HG03139 (cell line): ENCODE data around the gene PRKN.

ENCODE experiments used
- ATAC-seq: cut with Tn5 transposase; IDR thresholded peaks from one replicate; pipeline ENCODE4 v1.9.1; 2021; ENCODE audit not compliant: unreplicated experiment

PRKN gene

DNA sequence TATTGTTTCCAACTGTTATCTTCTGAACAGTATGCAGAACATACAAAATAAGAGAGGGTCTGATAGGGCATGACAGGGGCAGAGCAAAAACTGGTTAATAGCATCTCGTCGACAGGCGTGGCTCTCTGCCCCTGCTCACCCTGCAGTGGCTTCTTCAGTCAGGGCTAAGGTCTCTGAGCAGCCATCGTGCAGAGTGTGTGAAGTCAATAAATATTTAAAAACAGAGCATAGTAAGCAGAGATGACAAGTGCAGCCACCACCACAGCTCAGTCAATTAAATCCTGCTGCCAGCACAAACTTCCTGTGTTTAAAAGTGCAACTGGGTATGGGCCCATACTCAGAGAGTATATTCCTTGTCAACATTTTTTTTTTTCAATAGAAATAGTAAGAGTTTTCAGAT is 1080.3 kb downstream of the PRKN start:
- no peak for ATAC-seq

DNA sequence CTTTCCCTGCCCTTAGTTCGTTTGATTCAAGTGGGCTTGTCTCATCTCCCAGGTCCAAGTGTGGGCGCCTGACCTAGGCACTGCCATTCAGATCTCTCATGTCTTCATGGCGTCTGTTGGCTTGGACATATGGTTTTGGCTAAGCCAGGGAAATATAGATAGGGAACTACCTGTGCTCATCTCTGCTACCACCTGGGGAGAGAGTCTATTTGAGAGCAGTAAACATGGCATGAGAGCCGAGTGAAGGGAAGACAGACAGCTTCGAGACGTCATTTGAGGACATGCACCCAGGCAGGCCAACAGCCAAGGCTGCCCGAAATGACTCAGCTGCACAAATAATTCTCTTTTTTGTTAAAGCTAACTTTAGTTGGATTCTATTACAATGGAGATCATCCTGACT is 1083.0 kb downstream of the PRKN start:
- ATAC-seq: no peak

DNA sequence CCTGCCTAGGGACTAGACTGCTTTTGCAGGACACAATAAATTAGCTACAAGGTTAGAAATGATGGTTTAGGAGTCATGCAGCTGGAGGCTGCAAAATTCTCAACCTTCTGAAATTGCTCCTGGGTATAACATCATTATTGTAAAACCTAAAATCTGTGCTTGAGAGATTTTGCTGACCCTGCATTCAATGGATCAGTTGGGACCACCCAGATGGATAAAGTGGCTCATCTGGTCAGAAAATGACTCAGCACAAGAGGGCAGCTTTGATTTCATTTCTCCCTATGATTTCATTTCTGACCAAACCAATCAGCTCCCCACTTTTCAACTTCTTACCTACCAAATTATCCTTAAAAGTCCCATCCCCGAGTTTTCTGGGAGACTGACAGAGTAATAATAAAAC is 1086.4 kb downstream of the PRKN start:
- no peak for ATAC-seq

DNA sequence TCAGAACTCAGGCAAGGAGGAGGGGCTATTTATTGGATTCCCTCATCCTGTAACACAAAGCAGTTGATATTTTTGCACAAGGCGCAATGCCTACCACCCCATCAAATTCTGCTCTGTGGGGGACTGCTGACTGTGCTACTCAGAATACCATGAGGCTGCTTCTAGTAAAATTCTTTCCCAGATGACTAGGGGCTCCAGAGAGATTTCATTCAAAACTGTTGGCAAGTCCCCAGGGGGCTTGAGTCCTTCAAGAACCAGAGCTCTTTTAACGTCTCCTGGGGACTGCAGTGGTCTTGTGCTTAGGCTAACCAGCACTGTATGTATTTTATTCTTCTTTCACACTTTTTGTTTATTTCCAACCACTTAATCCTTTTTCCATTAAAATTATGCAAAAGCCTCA is 1087.8 kb downstream of the PRKN start:
- no peak for ATAC-seq

DNA sequence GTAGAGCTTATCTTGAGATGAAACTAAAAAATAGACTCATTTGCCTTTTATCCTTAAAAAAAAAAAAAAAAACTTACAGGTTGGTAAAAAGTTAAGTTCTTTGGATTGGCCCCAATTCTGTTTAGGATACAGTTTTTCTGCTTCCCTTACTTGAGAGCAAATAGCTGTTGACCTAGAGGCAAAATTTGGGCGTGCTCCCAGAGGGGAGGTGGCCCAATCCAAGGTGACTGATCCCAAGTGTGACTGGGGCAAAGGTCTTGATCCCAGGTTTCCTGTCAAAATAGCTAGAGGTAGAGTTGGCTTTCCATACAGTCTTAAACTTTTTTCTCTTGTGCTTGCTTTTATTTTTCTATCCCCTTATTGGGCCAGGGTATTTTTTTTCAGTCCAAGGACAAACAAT is 1089.9 kb downstream of the PRKN start:
- no peak for ATAC-seq

DNA sequence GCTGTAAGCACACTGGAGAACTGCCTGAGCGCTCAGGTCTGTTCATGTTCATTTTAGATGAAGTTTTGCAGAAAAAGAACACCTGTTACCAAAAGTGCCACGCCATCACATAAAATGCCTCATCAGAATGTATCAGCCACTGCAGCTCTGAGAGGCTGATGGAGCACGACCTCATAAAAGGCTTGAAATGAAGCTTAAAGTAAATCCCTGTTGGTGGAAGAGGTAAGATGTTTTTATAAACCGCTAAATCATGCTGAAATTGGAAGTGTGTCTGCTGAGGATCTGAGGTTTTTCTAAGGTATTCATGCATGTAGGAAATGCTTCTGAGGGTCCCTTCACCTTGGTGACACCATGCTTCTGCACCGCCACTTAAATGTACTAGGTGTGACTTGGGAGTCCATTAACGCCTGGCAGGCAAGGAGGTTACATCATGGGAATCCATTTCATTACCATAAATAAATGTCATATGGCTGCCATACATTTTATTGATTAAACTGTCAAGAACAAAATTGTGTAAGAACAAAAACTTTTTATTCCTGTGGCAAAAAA is 1090.6 kb downstream of the PRKN start:
- ATAC-seq: no peak

DNA sequence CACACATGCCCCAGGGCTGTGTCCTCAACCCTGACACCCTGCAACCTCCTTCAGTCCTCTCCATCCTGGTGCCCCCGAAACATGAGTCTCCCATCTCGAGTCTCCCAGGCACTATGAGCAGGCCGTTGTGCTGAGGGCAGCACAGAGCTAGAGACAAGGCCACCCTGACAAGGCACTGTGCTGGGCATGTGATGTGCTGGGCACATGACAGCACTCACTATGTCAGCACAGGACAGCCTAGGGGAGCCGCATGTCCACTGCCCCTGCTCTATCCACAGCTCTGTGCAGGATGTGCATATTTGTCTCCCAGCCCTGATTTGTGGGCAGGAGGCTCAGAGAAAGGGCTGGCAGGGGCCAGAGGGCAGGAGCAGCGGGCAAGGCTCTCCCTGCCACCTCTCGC is 1091.6 kb downstream of the PRKN start:
- ATAC-seq: no peak

DNA sequence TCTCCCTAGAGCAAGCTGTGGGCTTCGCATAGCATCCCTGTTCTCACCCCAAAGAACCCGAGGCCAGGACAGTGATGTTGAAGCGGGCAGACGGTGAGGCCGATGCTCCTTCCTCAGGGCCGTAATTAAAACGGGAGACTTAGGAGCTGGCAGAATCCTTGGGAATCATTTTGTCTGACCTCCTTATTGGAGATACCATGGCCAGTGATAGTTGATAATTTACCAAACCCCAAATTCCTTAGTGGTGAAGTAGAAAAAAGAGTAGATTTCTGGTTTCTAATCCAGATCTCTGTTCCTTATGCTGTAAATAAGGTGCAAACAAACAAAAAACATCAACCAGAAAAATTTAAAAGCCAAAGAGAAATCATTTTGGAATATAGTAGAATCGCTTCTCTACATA is 1092.7 kb downstream of the PRKN start:
- no peak for ATAC-seq

DNA sequence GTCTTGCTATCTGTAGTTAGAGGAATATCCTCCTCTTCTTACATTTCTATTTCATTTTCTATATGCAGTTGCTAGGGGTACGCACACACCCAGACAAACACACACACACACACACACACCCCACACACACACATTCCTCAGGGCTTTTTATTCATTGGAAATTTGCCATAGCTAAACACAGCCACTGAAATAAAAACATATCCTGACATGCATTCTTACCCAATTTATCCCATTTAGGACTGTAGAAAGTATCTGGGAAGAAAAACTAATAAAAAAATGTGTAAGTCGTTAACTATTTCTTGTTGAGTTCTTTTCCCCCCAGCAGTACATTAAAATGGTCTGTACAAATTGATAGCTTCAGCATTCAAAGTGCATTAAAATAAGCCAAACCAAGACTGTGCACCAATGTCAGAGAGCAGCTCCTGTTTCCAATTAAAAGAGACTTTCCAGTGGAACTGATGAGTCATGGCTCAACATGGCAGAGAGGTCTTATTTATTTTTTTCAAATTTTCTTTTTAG is 1095.8 kb downstream of the PRKN start:
- ATAC-seq: no peak

DNA sequence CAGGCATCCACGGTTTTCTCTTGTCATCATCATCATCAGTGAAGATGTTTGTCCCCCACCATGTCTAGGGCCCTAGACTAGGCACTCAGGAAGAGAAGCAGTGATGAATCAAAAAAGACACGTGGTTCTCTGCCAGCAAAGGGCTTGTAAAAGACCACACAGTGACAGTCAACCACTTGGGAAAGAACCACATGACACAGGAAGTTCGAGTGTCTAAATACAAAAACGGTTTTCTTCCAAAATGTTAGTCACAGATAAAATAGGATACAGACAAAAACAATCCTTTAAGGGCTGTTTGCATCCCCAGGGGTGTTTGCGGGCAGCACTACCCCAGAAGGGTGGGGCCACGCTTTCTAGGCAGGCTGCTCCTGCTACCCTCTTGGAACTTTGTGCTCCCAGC is 1096.9 kb downstream of the PRKN start:
- ATAC-seq: no peak

DNA sequence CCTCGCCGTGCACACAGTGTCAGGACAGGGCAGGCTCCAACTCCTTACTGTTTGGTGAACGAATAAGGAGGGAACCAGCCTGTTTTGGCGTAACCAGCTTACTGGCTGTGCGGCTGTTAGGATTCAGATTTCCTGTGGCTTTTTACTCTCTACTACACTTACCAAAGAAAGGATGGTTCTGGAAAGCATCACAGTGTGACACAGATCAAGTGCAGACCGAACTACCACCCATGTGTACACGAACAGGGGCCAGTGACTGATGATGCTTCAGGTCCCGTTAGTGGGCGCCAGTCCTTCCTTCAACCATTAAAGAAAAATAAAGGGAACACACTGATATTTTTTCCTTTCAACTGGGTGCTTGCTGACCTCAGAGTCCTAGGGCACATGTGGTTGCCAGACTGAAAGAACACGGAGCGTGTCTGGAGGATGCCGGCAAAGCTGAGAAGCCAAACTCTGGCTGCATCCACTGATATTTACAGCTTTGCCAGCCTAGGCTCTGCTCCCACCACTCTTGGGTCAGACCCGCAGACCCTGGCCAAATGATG is 1101.4 kb downstream of the PRKN start:
- no peak for ATAC-seq

DNA sequence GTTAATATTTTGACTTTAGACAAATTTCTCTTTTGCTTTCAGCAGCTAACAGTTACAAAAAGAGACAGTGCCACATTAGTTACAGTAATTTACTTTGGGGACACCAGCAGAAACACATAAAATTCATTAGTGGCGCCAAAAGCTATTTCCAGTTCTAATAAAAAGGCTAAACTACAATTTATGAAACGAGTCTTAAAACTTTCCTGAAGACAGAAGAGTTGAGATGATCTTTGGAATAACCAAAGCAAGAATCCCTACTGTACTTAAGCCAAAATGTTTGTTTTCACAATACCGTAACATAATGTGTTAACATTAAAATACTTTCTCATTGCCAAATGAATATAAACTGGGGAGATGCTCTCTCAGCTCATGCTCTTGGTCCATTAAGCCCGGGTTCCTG is 1103.5 kb downstream of the PRKN start:
- ATAC-seq: no peak

DNA sequence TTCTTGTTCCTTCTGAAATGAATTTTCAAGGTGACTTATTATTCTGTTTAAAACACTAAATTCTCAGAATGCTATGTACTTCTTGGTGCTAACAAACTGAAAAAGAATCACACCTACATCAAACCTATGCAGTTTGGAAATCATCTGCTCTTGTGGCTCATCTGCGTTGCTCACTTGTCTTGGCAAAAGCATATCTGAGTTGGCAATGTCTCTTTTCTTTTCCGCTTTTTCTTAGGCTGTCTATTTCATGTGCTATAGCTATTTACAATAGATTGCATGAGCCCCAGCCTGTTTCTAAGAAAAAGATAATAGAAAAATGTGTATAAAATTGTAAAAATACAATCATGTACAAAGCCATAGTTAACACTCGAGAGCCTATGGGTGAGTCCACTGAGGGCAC is 1104.8 kb downstream of the PRKN start:
- no peak for ATAC-seq

DNA sequence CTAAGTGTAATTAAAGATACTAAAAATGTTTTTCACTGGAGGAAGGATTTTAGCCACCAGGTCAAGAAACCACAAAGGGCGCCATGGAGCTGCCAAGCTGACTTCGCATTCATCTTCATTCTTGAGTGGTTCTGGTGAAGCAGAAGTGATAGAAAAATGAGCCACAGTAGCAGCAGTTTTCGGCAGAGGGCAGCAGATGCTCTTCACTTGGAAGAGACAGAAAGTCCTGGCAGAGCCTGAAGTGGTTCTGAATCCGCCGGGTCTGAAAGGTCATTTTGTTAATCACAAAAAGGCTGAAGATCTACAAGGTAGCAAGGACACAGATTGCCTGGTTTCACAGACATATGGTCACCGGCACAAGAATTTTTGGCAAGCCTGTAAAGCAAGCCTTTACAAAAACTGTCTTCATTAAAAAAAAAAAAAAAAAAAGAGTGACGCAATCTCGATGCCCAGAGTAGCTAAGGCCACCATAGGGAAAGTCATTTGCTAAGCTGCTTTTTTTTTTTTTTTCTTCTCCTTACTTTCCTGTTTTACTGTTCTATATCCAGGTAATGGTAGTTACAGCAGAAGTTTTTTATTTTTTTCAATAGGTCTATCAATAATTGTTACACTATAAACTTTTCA is 1108.6 kb downstream of the PRKN start:
- no peak for ATAC-seq

DNA sequence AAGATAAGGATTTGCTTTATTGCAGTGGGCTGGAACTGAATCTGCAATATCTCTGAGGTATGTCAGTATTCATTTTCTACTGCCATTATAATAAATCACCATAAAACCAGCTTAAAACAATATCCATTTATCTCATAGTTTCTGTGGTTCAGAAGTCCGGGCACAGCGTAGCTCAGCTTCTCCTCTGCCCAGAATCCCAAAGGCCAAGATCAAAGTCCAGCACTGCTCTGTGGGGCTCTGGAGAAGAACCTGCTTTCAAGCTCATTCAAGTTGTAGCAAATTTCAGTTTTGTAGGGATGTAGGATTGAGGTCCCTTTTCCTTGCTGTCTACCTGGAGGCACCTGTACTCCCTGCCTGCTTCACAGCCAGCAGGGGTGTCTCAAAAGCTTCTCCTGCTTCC is 1113.9 kb downstream of the PRKN start:
- no peak for ATAC-seq

DNA sequence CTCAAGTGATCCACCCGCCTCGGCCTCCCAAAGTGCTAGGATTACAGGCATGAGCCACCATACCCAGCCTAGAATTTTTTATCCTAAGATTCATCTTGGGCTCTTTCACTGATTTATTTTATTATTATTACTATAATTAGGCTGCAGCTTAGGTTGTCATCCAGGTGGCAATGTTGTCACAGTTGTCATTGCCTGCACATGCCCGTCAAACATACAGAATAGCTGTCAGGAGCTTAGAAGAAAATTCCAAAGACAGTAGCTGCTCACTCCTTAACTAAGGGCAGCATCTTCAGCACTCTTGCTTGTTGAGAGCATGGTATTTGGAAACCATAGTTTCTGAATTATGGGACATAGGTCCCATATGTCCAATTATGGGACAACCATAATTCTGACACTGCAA is 1118.8 kb downstream of the PRKN start:
- no peak for ATAC-seq

DNA sequence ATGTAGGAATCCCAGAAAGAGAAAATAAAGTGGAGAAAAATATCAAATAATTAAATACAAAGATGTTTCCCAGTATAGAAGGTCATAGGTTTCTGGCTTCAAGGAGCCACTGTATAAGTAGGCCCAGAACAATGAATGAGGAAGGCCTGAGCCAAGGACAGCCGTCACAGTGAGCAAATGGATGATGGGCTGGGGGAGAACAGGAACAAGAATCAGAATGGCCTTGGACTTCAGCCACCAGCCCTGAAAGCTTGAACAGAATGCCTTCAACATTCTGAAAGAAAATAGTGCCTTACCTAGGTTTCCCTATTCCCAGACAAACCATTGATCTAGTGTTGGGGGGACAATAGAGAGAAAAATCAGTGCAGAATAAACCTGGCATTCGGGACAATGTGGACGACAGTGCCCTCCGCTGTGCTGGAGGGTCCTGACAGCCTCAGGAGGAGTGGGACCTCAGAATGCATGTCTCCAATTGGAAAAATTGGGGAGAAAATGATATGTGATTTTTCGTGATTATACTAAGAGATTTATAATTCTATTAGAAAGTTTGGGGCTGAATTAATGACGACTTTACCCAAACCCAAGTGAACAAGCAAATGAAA is 1119.8 kb downstream of the PRKN start:
- ATAC-seq: no peak

DNA sequence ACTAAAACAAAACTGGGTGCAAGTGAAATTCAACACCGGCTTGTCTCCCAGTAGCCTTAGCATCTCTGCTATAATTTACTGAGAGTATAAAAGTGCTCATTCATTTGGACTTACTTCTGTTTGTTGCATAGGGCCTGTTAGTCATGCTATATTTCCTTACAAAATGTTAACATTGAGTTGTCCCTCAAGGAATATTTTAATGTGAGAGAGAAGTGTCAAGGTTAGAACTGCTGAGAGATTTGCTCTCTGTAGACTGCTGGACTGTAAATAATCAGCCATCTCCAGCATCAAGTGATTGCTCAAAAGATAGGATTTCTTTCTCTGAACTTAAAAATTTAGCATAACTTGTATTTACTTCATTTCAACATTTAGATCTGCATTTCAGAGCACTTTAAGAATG is 1125.2 kb downstream of the PRKN start:
- ATAC-seq: no peak

DNA sequence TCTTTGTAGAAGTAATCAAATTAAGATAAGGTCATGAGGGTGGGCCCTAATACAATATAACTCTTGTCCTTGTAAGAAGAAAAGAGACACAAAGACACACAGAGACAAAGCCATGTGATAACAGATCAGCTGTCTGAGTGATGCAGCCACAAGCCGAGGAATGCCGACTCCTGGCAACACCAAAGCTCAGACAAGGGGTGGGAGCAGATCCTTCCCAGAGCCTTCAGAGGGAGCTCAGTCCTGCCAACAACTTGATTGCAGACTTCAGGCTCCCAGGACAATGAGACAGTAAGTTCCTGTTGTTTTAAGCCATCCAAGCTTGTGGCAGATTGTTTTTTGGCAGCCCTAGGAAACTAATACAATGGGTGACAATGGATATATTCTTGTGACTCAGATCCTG is 1128.7 kb downstream of the PRKN start:
- no peak for ATAC-seq

DNA sequence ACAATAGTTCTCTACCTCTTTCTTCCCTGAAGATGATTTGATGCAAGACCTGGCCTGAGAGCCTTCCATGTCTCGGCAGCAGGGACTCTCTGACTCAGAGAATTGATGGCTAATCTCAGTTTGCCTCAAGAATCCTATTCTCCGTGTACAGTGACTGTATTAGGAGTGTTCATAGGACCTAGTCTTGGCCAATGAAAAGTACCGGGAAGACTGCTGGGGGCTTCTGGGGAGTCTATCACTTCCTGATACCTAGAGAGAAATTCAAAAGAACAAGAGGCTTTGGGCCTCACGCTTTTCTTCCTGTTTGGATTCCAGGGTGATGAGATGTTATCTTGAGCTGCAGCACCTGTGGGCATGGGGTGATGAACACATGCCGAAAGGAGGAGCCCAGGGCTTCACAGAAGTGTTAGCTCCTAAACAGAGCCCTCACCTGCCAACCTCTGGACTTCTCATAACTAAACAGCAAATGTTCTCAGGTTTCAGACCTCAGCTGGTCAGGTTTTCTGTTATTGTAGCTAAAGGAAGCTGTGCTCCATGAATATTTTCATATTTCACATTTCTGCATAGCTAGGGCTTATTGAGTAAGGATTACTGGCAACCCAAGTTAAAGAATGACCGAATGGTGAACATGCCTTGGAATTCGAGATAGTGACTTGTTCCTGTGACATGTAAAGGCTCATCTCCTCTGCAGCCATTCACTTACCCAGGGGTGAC is 1130.6 kb downstream of the PRKN start:
- ATAC-seq: no peak

DNA sequence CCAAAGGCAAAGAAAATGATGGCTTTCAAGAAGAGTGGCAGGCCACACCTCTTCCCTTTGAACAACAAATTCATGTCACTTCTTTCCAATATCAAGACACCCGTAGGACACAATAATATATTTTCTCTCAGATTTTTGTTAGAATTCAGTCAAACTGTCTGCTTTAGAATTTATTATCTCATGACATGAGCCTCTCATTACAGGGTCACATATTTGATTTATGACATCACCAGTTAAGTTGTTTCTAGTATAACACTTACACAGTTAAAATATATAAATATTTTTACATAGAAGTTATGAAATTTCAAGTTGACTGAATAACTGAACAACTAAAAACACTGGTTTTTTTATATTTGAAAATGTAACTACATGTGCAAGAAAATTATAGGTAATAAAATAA is 1133.2 kb downstream of the PRKN start:
- ATAC-seq: no peak
